CD4-positive, alpha-beta T cell treated with Interleukin-1 beta for 1 hour (primary cell): ENCODE data around the gene UBASH3A.

ENCODE experiments used
- DNase-seq, 2 donors: peaks; one replicate each; pipeline ENCODE4 v3.0.0-alpha.2; 2020 to 2022

The UBASH3A gene

GRCh38 chr21:42471206-42471605 is 67.5 kb downstream of the UBASH3A start:
- DNase-seq, result no peak

- no peak for DNase-seq
Observed at GRCh38 chr21:42471716-42472330, 68.1 kb downstream of the UBASH3A start.

GRCh38 chr21:42472521-42472920 is 68.8 kb downstream of the UBASH3A start:
- DNase-seq, result no peak

GRCh38 chr21:42473498-42474042 is 69.9 kb downstream of the UBASH3A start:
- DNase-seq, result no peak

GRCh38 chr21:42474043-42474831 is 70.5 kb downstream of the UBASH3A start:
- no peak for DNase-seq

- DNase-seq, result no peak
Observed at GRCh38 chr21:42475036-42475435, 71.3 kb downstream of the UBASH3A start.

- no peak for DNase-seq
Observed at GRCh38 chr21:42475526-42476387, 72.1 kb downstream of the UBASH3A start.

- no peak for DNase-seq
Observed at GRCh38 chr21:42476388-42477331, 73.0 kb downstream of the UBASH3A start.

GRCh38 chr21:42478504-42478903 is 74.8 kb downstream of the UBASH3A start:
- DNase-seq, result no peak

- no peak for DNase-seq
Observed at GRCh38 chr21:42479582-42479981, 75.9 kb downstream of the UBASH3A start.

- no peak for DNase-seq
Observed at GRCh38 chr21:42480736-42481135, 77.0 kb downstream of the UBASH3A start.

- DNase-seq, result no peak
Observed at GRCh38 chr21:42481169-42481568, 77.5 kb downstream of the UBASH3A start.

- DNase-seq, result no peak
Observed at GRCh38 chr21:42484966-42485365, 81.3 kb downstream of the UBASH3A start.

- DNase-seq, result no peak
Observed at GRCh38 chr21:42486072-42486471, 82.4 kb downstream of the UBASH3A start.

- DNase-seq, result no peak
Observed at GRCh38 chr21:42486531-42486930, 82.8 kb downstream of the UBASH3A start.

GRCh38 chr21:42489006-42489563 is 85.4 kb downstream of the UBASH3A start:
- DNase-seq, result no peak

GRCh38 chr21:42489991-42490390 is 86.3 kb downstream of the UBASH3A start:
- no peak for DNase-seq

GRCh38 chr21:42490720-42491119 is 87.0 kb downstream of the UBASH3A start:
- no peak for DNase-seq

GRCh38 chr21:42491328-42491727 is 87.6 kb downstream of the UBASH3A start:
- DNase-seq, result no peak

GRCh38 chr21:42492201-42492600 is 88.5 kb downstream of the UBASH3A start:
- DNase-seq, result no peak
